T-helper 2 cell treated with Interferon-gamma antibody and Interleukin-4, amounts not matched to agents 5 μg/mL and 100 μg/mL, for 36 hours (primary cell): ENCODE measurements around the gene PAGE2.
"Not testable (repeated sequence)": the region's sequence is repeated elsewhere in the genome, so short reads cannot be mapped to it uniquely, and the experiment has no call there.

Experiments used
- DNase-seq: peaks from one replicate; pipeline ENCODE4 v3.0.0; 2021; ENCODE audit warnings: low spot score
- H3K27ac Mint-ChIP-seq: one replicate; pipeline ENCODE4 v1.8.0; 2021; ENCODE audit warnings: mild to moderate bottlenecking, mixed read lengths
- H3K27me3 Mint-ChIP-seq: one replicate; pipeline ENCODE4 v1.8.0; 2021; ENCODE audit warnings: low read depth, mixed read lengths
- H3K36me3 Mint-ChIP-seq: one replicate; pipeline ENCODE4 v1.8.0; 2021; ENCODE audit warnings: low read depth, mixed read lengths
- H3K4me1 Mint-ChIP-seq: one replicate; pipeline ENCODE4 v1.8.0; 2021; ENCODE audit warnings: low read depth, mixed read lengths
- H3K4me3 Mint-ChIP-seq: one replicate; pipeline ENCODE4 v1.8.0; 2022; ENCODE audit warnings: mild to moderate bottlenecking, moderate library complexity, mixed read lengths
- H3K9me3 Mint-ChIP-seq: one replicate; pipeline ENCODE4 v1.8.0; 2021; ENCODE audit warnings: mixed read lengths

Gene PAGE2

GRCh38 chrX:55088795-55089489, at the start of gene PAGE2:
TSS of gene PAGE2 (plus strand) at chrX:55089018. CDS start at chrX:55090021, 1,003 bp downstream.
- Mint-ChIP-seq H3K27me3 (no peaks in the 10 kb centered on the region), H3K27ac (no peak within 1 kb of the TSS), H3K4me1 (no peaks in the 10 kb centered on the region), H3K9me3 (no peaks in the 10 kb centered on the region), H3K36me3 (no peaks in the 10 kb centered on the region), H3K4me3 (no peak within 1 kb of the TSS)
- no peak for DNase-seq

- Mint-ChIP-seq H3K9me3 (no peaks in the 10 kb centered on the region), H3K27me3 (no peaks in the 10 kb centered on the region), H3K4me1 (no peaks in the 10 kb centered on the region), H3K27ac (no peak overlapping the region), H3K4me3 (no peak overlapping the region), H3K36me3 (no peaks in the 10 kb centered on the region)
- DNase-seq: no peak
These were observed 49.3 kb upstream of the PAGE2 start for GRCh38 chrX:55039471-55039870.

- no peaks in the 10 kb centered on the region for H3K36me3 Mint-ChIP-seq
- no peak overlapping the region for H3K27ac Mint-ChIP-seq
- H3K4me3 Mint-ChIP-seq: no peak overlapping the region
- DNase-seq: no peak
- H3K9me3 Mint-ChIP-seq: no peaks in the 10 kb centered on the region
- H3K27me3 Mint-ChIP-seq: no peaks in the 10 kb centered on the region
- H3K4me1 Mint-ChIP-seq: no peaks in the 10 kb centered on the region
These were observed 47.3 kb upstream of the PAGE2 start for GRCh38 chrX:55041514-55041913.

- H3K4me1 Mint-ChIP-seq, H3K27me3 Mint-ChIP-seq, H3K4me3 Mint-ChIP-seq, DNase-seq, H3K36me3 Mint-ChIP-seq, H3K27ac Mint-ChIP-seq, H3K9me3 Mint-ChIP-seq: not testable (repeated sequence)
These were observed 38.2 kb upstream of the PAGE2 start for GRCh38 chrX:55050599-55050998.

- DNase-seq: peak; percentile 3
- no peaks in the 10 kb centered on the region for H3K9me3 Mint-ChIP-seq
- H3K4me1 Mint-ChIP-seq: peaks cover 18% of the 10 kb centered on the region
- no peak overlapping the region for H3K27ac Mint-ChIP-seq
- peak overlapping the region; percentile 77 for H3K4me3 Mint-ChIP-seq
- peaks cover 2% of the 10 kb centered on the region for H3K27me3 Mint-ChIP-seq
- no peaks in the 10 kb centered on the region for H3K36me3 Mint-ChIP-seq
These were observed 31.8 kb upstream of the PAGE2 start for GRCh38 chrX:55056820-55057674.

GRCh38 chrX:55057675-55058249, 31.1 kb upstream of the PAGE2 start:
- no peak overlapping the region for H3K27ac Mint-ChIP-seq
- DNase-seq: no peak
- H3K4me1 Mint-ChIP-seq: peaks cover 18% of the 10 kb centered on the region
- H3K4me3 Mint-ChIP-seq: peak overlapping the region; percentile 77
- H3K36me3 Mint-ChIP-seq: no peaks in the 10 kb centered on the region
- H3K9me3 Mint-ChIP-seq: no peaks in the 10 kb centered on the region
- H3K27me3 Mint-ChIP-seq: peaks cover 2% of the 10 kb centered on the region

GRCh38 chrX:55067180-55067579, 21.6 kb upstream of the PAGE2 start:
- DNase-seq, H3K4me1 Mint-ChIP-seq, H3K36me3 Mint-ChIP-seq, H3K4me3 Mint-ChIP-seq, H3K27me3 Mint-ChIP-seq, H3K27ac Mint-ChIP-seq, H3K9me3 Mint-ChIP-seq: not testable (repeated sequence)

- Mint-ChIP-seq H3K27me3 (peaks cover 5% of the 10 kb centered on the region), H3K4me1 (no peaks in the 10 kb centered on the region), H3K27ac (no peak overlapping the region), H3K4me3 (no peak overlapping the region), H3K36me3 (no peaks in the 10 kb centered on the region), H3K9me3 (no peaks in the 10 kb centered on the region)
- no peak for DNase-seq
These were observed 16.5 kb upstream of the PAGE2 start for GRCh38 chrX:55072286-55072685.

GRCh38 chrX:55074851-55075467, 13.9 kb upstream of the PAGE2 start, which contains the start of gene PAGE2B:
TSS of gene PAGE2B (plus strand) at chrX:55075030. CDS start at chrX:55076042, 1,012 bp downstream.
- Mint-ChIP-seq H3K4me3 (no peak within 1 kb of the TSS), H3K27me3 (peaks cover 4% of the 10 kb centered on the region), H3K9me3 (no peaks in the 10 kb centered on the region), H3K36me3 (no peaks in the 10 kb centered on the region), H3K27ac (no peak within 1 kb of the TSS), H3K4me1 (no peaks in the 10 kb centered on the region)
- DNase-seq: no peak

- no peaks in the 10 kb centered on the region for H3K27me3 Mint-ChIP-seq
- H3K9me3 Mint-ChIP-seq: no peaks in the 10 kb centered on the region
- no peak overlapping the region for H3K4me3 Mint-ChIP-seq
- no peak for DNase-seq
- H3K27ac Mint-ChIP-seq: no peak overlapping the region
- H3K4me1 Mint-ChIP-seq: peaks cover 5% of the 10 kb centered on the region
- no peaks in the 10 kb centered on the region for H3K36me3 Mint-ChIP-seq
These were observed 9.9 kb downstream of the PAGE2 start for GRCh38 chrX:55098691-55099090.

GRCh38 chrX:55099162-55099561, 10.3 kb downstream of the PAGE2 start:
- no peak overlapping the region for H3K27ac Mint-ChIP-seq
- H3K4me3 Mint-ChIP-seq: no peak overlapping the region
- H3K9me3 Mint-ChIP-seq: no peaks in the 10 kb centered on the region
- H3K27me3 Mint-ChIP-seq: no peaks in the 10 kb centered on the region
- no peak for DNase-seq
- no peaks in the 10 kb centered on the region for H3K36me3 Mint-ChIP-seq
- H3K4me1 Mint-ChIP-seq: peaks cover 5% of the 10 kb centered on the region

- no peaks in the 10 kb centered on the region for H3K36me3 Mint-ChIP-seq
- H3K27me3 Mint-ChIP-seq: no peaks in the 10 kb centered on the region
- no peak overlapping the region for H3K27ac Mint-ChIP-seq
- H3K4me1 Mint-ChIP-seq: peaks cover 5% of the 10 kb centered on the region
- no peak overlapping the region for H3K4me3 Mint-ChIP-seq
- no peak for DNase-seq
- no peaks in the 10 kb centered on the region for H3K9me3 Mint-ChIP-seq
These were observed 13.9 kb downstream of the PAGE2 start for GRCh38 chrX:55102754-55103153.

- DNase-seq: no peak
- H3K27ac Mint-ChIP-seq: no peak overlapping the region
- H3K27me3 Mint-ChIP-seq: no peaks in the 10 kb centered on the region
- H3K9me3 Mint-ChIP-seq: no peaks in the 10 kb centered on the region
- H3K4me3 Mint-ChIP-seq: no peak overlapping the region
- H3K4me1 Mint-ChIP-seq: peaks cover 5% of the 10 kb centered on the region
- no peaks in the 10 kb centered on the region for H3K36me3 Mint-ChIP-seq
These were observed 18.4 kb downstream of the PAGE2 start for GRCh38 chrX:55107262-55107661.

- DNase-seq: no peak
- no peaks in the 10 kb centered on the region for H3K9me3 Mint-ChIP-seq
- H3K36me3 Mint-ChIP-seq: no peaks in the 10 kb centered on the region
These were observed 19.1 kb downstream of the PAGE2 start for GRCh38 chrX:55107911-55108310.

More at GRCh38 chrX:55107911-55108310, 19.1 kb downstream of the PAGE2 start:
- Mint-ChIP-seq H3K27ac (no peak overlapping the region), H3K4me3 (no peak overlapping the region), H3K27me3 (no peaks in the 10 kb centered on the region), H3K4me1 (peaks cover 3% of the 10 kb centered on the region)
